ENCODE results near the gene LGALS3. TPM values are rescaled to one million over a fixed set of nuclear protein-coding genes. Genes with fewer than 3 reads are reported as not detected.

The LGALS3 gene
- total RNA-seq, 1 donor from 2014 or later: 120 TPM

DNA sequence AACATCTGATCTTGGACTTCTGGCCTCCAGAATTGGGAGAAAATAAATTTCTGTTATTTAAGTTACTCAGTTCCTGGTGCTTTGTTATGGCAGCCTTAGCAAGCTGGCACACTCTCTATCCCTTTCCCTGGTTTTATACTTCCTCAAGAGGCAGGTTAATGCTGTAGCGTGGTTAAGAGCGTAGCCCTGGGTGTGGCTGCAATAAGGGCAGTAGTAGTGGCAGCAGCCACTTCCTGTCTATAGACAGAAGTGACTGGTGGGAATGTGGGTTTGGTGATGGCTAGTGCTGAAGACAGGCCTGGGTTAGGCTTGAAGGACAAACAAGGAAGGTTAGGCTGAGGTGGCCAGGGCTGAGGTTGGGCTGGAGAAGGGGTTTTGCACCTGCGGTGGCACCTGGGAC, 3.6 kb upstream of the LGALS3 start:
- Mint-ChIP-seq H3K4me3 (peak overlapping the region; percentile 24), H3K27ac (peak overlapping the region; percentile 89), H3K4me1 (ENCODE audit: unreplicated experiment) (peaks cover 45% of the 10 kb centered on the region), H3K36me3 (peaks cover 8% of the 10 kb centered on the region), H3K9me3 (no peaks in the 10 kb centered on the region), H3K27me3 (peaks cover 30% of the 10 kb centered on the region)
- TF ChIP-seq, protein P1, sequence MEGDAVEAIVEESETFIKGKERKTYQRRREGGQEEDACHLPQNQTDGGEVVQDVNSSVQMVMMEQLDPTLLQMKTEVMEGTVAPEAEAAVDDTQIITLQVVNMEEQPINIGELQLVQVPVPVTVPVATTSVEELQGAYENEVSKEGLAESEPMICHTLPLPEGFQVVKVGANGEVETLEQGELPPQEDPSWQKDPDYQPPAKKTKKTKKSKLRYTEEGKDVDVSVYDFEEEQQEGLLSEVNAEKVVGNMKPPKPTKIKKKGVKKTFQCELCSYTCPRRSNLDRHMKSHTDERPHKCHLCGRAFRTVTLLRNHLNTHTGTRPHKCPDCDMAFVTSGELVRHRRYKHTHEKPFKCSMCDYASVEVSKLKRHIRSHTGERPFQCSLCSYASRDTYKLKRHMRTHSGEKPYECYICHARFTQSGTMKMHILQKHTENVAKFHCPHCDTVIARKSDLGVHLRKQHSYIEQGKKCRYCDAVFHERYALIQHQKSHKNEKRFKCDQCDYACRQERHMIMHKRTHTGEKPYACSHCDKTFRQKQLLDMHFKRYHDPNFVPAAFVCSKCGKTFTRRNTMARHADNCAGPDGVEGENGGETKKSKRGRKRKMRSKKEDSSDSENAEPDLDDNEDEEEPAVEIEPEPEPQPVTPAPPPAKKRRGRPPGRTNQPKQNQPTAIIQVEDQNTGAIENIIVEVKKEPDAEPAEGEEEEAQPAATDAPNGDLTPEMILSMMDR (conservative IDR thresholded peaks at IDR 0.05): no peak
- DNase-seq (ENCODE audit: extremely low spot score, unreplicated experiment): no peak

DNA sequence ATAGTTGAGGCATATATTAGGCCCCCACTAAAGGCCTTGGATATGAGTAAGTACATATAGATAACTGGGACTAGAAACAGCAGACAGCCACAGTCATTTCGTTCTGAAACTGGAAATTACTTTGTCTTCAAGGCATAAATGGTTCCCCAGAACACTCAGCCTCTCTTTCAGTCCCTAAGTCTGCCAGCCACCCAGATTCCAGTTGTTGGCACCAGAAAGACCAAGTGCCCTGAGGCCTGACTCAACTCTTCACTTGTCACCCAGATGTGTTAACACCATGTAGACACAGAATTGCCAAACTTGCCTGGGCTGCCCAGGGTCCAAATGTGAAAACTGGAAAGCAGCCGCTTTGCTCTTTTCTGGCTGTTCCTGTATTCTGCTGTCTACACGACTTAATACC, 3.0 kb upstream of the LGALS3 start:
- Mint-ChIP-seq H3K27me3 (peaks cover 35% of the 10 kb centered on the region), H3K4me3 (no peak overlapping the region), H3K36me3 (peaks cover 8% of the 10 kb centered on the region), H3K9me3 (no peaks in the 10 kb centered on the region), H3K27ac (peak overlapping the region; percentile 66), H3K4me1 (ENCODE audit: unreplicated experiment) (peaks cover 42% of the 10 kb centered on the region)
- TF ChIP-seq, protein P1 (conservative IDR thresholded peaks at IDR 0.05): no peak
- DNase-seq (ENCODE audit: extremely low spot score, unreplicated experiment): no peak

DNA sequence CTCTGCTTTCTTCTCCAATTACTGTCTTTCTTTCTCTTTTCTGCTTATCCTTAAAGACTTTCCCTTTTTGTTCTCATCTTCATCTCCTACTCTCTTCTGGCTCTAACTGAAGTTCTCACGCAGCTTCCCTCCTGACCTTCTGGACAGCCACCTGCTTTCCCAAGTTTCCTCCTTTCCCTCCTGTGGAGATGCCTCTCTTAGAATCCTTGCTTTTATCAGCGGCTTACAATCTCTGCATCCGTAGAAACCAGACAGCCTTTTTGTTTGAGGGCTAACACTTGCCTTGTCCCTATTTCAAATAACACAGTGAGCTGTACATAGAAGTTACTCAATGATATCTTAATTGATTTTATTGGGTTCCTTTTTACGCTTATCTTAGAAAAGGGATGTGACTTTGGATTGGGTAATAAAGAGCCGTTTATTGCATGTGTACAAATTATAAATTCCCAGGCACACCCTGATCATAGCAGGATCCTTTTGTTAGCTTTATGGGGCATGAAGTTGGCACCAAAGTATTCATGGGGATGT, 2.1 kb upstream of the LGALS3 start:
- Mint-ChIP-seq H3K36me3 (peaks cover 11% of the 10 kb centered on the region), H3K27me3 (peaks cover 40% of the 10 kb centered on the region), H3K4me1 (ENCODE audit: unreplicated experiment) (peaks cover 42% of the 10 kb centered on the region), H3K4me3 (peak overlapping the region; percentile 88), H3K27ac (peak overlapping the region; percentile 92), H3K9me3 (no peaks in the 10 kb centered on the region)
- TF ChIP-seq, protein P1 (conservative IDR thresholded peaks at IDR 0.05): no peak
- no peak for DNase-seq (ENCODE audit: extremely low spot score, unreplicated experiment)

DNA sequence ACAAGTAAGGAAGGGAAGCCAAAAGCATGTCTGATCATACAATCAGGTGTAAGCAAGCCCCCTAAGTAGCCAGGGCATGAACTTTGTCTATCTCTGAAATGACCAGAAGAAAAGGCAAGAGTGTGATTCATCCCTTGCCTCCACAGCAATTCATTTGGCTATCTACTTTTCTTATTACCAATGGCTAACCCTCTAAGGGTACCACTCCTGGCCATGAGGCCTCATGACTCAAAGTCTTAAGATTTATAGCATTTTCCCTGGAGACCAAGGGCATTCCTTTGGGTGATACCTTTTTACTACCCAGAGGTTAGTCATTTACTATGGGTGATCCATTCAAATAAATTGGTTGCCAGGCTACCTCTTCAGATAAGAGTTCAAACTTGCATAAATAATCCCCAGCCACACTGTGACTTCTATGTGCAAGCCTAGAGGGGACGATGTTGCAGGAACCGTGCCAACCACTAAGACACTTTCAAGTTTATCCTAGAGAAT, 1.5 kb upstream of the LGALS3 start:
- peaks cover 40% of the 10 kb centered on the region for H3K27me3 Mint-ChIP-seq
- H3K36me3 Mint-ChIP-seq: peaks cover 11% of the 10 kb centered on the region
- H3K27ac Mint-ChIP-seq: peak overlapping the region; percentile 92
- TF ChIP-seq, protein P1 (conservative IDR thresholded peaks at IDR 0.05): no peak
- peaks cover 40% of the 10 kb centered on the region for H3K4me1 Mint-ChIP-seq (ENCODE audit: unreplicated experiment)
- H3K4me3 Mint-ChIP-seq: peak overlapping the region; percentile 88
- peak; percentile 8 for DNase-seq (ENCODE audit: extremely low spot score, unreplicated experiment)
- H3K9me3 Mint-ChIP-seq: no peaks in the 10 kb centered on the region

DNA sequence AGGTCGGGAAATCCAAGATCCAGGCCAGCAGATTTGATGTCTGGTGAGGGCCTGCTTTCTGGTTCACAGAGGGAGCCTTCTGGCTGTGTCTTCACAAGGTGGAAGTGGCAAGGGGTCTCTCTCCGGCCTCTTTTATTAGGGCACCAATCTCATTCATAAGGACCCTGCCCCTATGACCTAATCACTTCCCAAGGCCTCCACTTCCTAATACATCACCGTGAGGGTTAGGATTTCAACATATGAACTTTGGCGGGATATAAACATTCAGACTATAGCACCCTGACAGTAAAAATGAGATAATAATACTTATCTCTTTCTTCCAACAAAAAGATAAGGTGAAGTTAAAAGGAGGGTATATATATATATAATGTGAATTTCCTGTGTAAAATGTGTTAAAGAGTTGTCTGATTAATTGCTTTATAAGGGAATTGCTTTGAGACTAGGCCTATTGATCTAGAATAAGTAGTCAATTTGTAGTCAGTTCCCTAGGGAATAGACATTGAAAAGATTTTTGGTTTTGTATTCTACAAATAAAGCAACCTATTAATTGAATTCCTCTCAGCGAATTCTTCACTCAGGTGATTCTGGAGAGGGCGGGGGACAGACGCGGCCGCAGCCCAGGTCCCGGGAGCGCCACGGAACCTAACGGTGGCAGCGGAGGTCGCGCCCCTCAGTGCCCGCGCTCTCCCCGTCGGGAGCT, 516 bp upstream of the LGALS3 start:
- DNase-seq (ENCODE audit: extremely low spot score, unreplicated experiment): peak; percentile 7

More for the DNA sequence above, 516 bp upstream of the LGALS3 start:
- peaks cover 30% of the 10 kb centered on the region for H3K4me1 Mint-ChIP-seq (ENCODE audit: unreplicated experiment)
- H3K27ac Mint-ChIP-seq: peak overlapping the region; percentile 92
- H3K9me3 Mint-ChIP-seq: no peaks in the 10 kb centered on the region
- peaks cover 40% of the 10 kb centered on the region for H3K27me3 Mint-ChIP-seq
- peak overlapping the region; percentile 88 for H3K4me3 Mint-ChIP-seq
- peaks cover 14% of the 10 kb centered on the region for H3K36me3 Mint-ChIP-seq
- TF ChIP-seq, protein P1 (conservative IDR thresholded peaks at IDR 0.05): no peak

All from type B pancreatic cell (in vitro differentiated cells).